Tibial nerve (tissue), 3 donors: ENCODE measurements around the gene RPS6KL1.

Experiments
- POLR2A ChIP-seq, 2 donors: fragments of 450-650 bp; IDR thresholded peaks; one replicate each; pipeline ENCODE4 v1.6.1; 2017; ENCODE audit warnings: antibody characterized with exemption in 2 of 2, mild to moderate bottlenecking in 2 of 2, moderate library complexity in 2 of 2
- TF ChIP-seq, protein P1 (sequence below), 5 experiments: fragments of 200-600 bp in 3 of 5; fragments of 450-650 bp in 2 of 5; sonication (generic) in 3 of 5; IDR thresholded peaks; one replicate each; pipeline ENCODE4 v1.5.1; 2016 to 2019; ENCODE audit warnings: antibody characterized with exemption in 5 of 5, mild to moderate bottlenecking in 3 of 5, moderate library complexity in 2 of 5

DNA sequence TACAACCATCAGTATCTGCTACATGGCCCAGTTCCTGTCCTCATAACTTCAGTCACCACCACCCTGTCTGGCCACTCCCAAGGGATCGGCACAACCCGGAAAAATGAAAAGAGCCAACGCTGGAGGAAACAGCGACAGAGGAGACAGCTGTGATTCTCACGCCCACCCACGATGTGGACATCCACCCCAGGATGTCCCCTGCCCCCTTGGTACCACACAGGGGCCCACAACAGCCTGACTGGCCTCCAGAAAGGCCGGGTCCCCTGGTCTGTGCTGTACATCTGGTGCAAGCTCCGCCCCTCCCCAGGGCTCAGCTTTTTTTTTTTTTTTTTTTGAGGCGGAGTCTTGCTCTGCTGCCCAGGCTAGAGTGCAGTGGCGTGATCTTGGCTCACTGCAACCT lies 12.5 kb downstream of the RPS6KL1 start:
- TF ChIP-seq, protein P1, sequence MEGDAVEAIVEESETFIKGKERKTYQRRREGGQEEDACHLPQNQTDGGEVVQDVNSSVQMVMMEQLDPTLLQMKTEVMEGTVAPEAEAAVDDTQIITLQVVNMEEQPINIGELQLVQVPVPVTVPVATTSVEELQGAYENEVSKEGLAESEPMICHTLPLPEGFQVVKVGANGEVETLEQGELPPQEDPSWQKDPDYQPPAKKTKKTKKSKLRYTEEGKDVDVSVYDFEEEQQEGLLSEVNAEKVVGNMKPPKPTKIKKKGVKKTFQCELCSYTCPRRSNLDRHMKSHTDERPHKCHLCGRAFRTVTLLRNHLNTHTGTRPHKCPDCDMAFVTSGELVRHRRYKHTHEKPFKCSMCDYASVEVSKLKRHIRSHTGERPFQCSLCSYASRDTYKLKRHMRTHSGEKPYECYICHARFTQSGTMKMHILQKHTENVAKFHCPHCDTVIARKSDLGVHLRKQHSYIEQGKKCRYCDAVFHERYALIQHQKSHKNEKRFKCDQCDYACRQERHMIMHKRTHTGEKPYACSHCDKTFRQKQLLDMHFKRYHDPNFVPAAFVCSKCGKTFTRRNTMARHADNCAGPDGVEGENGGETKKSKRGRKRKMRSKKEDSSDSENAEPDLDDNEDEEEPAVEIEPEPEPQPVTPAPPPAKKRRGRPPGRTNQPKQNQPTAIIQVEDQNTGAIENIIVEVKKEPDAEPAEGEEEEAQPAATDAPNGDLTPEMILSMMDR (IDR thresholded peaks at IDR 0.05) = no peak
- TF ChIP-seq POLR2A (IDR thresholded peaks at IDR 0.05) = no peak
